Measurements from ENCODE around the gene ARHGAP24.

Gene ARHGAP24

DNA sequence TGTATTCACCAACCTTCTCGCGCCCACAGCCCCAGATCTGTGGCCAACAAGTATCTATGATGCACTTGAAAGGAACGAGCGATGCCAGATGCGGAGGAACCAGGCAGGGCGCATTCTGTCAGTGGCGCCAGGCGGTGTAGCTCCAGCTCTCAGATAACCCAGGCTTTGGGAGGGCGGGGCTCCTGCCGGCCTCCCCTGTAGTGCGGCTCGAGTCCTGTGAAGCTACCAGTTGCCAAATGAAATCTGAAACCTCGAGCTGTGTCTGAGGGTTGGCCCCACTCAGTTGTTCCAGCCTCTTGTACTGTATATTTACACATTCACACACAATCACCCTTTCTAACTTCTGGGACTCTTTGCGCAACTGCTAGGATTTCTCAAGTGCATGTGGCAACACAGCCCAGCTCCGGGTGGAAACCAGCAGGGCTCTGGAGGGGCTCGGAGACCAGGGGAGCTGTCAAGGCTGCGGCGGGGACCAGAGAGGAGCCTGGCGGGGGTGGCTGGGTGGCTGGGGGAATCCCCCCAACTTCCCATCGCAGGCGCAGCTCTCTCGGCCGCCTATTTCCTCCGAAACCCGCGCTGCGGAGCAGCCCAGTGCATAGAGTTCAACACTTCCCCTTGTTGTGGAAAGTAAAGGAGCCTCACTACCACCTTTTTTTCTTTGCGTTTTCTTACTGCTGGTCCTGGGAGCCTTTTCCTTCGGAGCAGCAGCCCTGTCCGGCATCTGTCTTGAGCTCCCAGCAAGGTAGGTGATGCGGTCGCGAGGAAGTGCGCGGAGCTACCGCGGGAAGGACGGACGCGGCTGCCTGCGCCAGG, at the start of gene ARHGAP24:
TSS of gene ARHGAP24 (plus strand) at position 333 of the 813 bp plus-strand sequence.
- peak; percentile 84 for DNase-seq (ENCODE audit: low spot score)

DNA sequence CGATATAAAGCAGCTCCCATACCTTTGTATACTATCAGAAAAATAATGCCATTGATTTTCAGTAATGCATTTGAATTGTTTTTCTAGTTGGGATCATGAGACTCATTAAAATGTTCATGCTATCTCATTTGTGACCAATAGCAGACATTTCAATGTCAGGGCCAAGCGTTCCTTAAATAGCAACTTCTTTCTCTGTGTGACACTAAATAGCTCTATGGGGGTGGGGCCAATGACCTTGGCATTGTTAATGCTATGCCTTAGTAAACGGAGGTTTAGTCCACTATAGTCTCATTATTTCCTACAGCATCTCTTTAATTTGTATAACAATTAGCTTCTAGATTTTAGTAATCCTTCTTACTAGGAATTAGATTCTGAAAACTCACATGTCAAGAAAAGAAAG, 48.6 kb upstream of the ARHGAP24 start:
- DNase-seq (ENCODE audit: low spot score) = no peak

DNA sequence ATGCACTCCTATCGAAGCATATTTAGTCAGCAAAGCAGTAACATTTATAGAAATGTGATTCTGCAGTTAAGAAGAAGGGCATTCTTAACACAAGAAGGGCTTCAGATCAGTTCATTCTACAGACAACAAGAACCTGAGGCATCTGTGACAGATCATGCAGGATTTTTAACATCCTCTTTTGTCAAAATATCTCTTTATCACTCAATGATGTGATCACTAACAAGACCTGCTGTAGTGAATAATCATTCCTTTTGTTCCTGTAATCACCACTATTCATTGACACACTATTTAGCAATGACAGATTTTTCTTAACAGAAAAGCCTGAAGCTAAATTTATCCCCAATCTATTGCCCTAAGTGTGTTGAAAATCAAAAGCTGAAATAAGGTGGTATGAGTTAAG, 47.8 kb upstream of the ARHGAP24 start:
- no peak for DNase-seq (ENCODE audit: low spot score)

DNA sequence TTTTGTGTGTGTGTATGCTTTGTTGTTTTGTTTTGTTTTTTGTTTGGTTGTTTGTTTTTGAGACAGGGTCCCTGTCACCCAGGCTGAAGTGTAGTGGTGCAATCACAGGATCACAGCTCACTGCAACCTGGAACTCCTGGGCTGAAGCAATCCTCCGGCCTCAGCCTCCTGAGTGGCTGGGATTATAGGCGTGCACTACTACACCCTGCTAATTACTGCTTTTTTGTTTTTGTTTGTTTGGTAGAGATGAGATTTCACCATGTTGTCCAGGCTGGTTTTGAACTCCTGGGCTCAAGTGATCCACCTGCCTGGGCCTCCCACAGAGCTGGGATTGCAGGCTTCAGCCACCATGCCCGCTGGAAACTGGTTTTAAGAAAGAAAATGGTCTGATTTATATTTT, 44.7 kb upstream of the ARHGAP24 start:
- no peak for DNase-seq (ENCODE audit: low spot score)

DNA sequence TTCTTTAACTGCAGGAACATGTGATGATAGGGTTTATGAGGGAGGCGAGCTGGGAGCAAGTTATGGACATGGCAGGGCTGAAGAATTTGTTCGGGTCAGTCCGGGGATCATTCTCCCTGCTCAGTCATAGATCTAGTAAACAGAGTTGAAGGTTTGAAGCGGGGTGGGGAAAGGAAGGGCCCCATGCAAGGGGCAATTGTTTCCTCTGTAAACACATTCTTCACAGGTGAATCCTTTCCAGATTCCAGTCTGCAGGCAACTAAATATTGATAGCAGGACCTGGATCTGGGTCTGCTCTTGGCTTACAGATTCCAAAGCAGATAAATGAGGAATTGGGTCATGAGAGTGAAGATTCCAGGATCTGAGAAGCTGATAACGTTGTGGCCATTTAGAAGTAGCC, 44.3 kb upstream of the ARHGAP24 start:
- DNase-seq (ENCODE audit: low spot score) = no peak

DNA sequence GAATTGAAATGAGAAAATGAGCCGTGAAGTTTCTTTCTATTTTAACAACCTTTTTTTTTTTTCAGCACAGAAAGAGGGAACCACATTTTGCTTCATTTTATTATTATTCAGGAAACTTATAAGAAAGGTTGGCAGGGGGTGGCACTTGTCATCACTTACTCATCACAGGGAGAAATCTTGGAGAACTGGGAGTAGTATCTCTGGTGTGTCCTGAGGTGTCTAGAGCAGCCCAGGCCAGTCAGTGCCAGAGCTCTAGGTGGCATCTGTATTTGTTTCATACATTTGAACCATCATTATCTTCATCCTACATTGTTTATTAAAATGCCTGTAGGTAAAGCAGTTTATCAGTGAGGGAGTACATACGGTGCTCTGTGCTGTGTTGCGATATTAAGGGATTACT, 43.8 kb upstream of the ARHGAP24 start:
- no peak for DNase-seq (ENCODE audit: low spot score)

GRCh38 chr4:85431881-85432485, 43.0 kb upstream of the ARHGAP24 start:
- no peak for DNase-seq (ENCODE audit: low spot score)

DNA sequence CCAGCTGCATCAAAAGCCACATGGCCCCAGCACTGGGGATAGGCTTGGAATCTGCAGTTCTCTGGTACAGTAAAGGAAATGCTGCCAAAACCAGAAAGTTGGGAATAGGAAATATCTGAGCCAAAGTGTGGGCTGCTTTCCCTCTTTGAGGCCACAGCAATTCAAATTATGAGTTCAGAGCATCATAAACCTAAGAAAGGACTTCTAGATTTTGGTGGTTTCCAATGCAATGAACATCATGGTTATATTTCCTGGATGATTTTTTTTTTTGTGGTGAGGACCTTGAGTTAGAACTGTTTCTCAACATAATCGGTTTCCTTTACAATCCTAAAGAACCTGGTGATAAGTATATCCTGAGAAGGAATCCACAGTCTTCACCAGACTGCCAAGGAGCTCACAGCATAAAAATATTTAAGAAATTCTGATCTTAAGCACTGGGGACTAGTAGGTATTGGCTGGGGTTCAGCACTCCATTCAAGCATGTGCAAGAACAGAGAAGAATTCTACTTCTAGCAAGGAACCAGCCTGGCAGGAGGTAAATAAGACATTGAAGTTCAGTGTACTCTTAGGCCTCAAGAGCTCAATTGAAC, 29.8 kb upstream of the ARHGAP24 start:
- no peak for DNase-seq (ENCODE audit: low spot score)

DNA sequence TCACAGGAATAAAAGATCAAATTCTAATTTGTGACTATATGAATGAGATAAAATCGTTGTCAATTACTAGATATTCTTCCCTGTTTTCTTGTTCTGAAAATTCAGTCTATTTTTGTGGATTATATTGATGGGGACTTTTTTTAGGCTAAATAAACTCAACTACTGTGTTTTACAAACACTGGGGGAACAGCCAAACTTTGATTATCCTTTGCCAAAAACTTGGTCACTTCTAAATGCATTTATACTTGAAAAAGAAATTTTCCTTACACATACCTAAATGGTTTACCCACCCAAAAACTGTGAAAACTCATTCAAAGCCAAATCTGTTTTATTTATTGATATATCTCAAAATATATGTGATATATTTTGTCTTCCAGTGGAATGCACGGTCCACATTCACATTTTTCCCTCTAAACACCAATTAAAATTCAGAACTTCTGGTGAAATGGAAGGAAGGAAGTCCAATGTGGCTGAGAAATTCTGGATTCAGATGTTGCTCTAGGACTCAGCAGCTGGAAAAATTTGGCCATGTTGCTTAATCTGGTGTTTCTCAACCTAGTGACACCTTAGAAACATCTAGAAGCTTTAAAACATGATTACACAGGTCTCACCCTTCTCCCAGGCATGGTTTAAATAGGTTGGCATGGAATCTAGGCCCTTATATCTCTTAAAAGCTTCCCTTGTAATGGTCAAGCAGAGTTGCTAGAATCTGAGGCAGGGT, 28.6 kb upstream of the ARHGAP24 start:
- DNase-seq (ENCODE audit: low spot score) = no peak

- no peak for DNase-seq (ENCODE audit: low spot score)
Observed at GRCh38 chr4:85448906-85449890, 25.8 kb upstream of the ARHGAP24 start.

DNA sequence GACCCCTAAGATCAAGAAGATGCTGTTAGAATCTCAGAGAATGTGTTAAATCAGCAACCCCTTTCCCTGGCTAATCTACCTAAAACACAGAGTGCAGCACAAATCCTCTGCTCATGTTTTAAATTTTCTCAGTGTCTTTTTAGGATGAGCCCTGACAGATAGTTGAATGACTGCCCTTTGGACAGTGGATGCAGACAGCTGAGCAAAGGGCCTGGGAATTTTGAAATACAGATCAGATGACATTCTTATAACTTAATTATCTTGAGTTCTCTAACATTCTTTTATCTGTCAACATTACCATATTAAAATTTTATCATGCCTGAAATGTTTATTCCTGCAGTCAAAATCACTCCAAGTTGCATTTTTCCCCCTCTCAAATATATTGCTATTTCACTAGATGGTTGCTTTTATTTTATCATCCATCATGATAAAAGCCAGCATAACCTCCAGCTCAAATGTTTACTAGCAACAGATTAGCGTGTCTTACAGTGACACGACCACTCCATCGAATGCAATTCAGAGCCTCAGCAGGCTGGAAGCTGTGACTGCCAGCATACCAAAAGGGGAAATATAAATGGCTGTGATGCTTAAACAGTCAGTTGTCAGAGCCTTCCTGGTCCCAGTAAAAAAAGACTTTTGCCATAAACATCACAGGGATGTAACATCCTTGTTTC, 22.8 kb upstream of the ARHGAP24 start:
- no peak for DNase-seq (ENCODE audit: low spot score)

DNA sequence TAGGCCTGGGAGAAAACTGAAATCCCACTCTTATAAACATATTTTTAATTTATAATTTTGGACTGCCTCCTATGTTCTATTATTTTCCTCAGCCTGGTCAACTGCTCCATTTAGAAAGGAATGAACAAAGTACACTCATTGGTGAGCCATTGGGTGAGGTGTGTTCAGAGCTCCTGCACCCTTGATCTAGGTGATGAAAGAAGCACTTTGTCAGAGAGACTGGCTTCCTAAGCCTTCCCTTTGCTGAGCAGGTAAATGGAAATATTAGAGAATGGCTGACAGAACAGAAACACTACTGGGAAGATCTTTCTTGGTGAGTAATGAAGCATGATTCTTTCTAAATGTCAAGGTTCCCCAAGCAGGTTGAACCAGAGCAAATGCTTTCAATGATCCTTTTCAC, 19.0 kb upstream of the ARHGAP24 start:
- DNase-seq (ENCODE audit: low spot score) = no peak

- no peak for DNase-seq (ENCODE audit: low spot score)
Observed at GRCh38 chr4:85457752-85458467, 17.0 kb upstream of the ARHGAP24 start.

DNA sequence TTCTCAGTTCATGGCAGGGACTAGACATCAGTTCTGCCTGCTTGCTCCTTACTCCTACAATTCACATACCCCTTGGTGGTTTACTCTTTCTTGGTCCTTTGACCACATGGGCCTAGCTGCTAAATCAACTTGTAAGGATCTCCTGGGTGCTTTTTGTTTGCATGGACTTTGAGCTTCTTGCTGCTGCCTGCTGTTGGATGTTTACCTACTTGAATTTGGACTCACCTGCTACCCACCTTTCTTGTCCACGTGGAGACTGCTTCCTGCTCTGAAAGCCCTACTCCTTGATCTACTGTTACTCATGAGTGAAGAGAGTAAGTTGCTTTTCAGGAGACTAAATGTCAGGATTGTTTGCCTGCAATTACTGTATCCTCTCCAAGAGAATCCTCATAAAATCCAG, 15.2 kb upstream of the ARHGAP24 start:
- no peak for DNase-seq (ENCODE audit: low spot score)

DNA sequence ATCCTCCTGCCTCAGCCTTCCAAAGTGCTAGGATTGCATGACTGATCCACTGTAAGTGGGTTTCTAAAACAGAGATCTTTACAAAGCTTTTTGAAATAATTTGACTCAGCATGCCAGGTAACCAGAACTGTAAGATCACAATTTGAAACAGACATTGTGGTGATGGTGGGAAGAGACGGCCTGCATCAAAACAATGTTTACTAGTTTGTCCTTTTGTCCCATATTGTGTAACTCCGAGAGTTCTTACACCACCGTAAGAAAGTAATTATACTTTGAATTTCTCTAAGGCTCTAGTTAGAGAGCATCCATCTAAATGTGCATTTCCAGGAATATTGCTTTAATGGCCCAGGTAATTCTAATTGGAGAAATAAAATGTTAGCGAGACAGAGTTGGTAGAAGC, 594 bp upstream of the ARHGAP24 start:
- no peak for DNase-seq (ENCODE audit: low spot score)

GRCh38 chr4:85475631-85476233, 782 bp downstream of the ARHGAP24 start:
- peak; percentile 22 for DNase-seq (ENCODE audit: low spot score)

DNA sequence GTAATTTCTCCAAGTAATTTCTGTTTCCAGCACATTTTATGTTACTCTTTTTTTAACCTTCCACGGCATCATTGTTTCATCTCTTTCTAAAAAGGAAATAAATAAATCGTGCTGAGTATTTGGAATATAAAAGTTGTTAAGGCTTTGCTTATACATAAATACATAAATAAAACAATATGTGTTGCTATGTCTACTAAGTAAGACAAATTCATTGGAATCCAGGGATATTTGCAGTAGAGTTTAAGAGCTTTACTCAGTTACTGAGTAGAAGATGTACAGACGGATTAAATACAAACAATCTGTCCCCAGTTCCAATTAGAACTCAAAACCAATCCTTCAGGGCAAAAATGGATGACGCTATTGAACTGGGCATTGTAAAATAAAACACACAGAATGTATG, 1.4 kb downstream of the ARHGAP24 start:
- DNase-seq (ENCODE audit: low spot score) = no peak

DNA sequence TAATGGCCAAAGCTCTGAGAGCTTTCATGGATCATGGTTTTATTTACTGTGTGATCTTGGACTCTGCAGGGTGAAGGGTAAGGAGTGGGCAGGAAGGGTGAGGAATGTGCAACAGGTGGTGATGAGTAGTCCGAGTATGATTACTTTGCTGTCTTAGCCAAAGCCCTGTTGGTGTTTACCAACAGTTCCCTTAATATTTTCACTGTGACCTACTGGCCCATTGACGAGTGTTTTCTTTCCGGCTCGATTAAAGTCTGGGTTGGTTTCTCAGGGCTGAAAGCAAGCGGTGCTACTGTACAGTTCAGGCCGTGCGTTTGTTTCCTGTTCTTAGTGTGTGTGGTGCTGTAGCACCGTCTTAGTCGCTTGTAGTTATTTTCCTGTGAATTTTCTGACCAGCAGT, 2.6 kb downstream of the ARHGAP24 start:
- no peak for DNase-seq (ENCODE audit: low spot score)

DNA sequence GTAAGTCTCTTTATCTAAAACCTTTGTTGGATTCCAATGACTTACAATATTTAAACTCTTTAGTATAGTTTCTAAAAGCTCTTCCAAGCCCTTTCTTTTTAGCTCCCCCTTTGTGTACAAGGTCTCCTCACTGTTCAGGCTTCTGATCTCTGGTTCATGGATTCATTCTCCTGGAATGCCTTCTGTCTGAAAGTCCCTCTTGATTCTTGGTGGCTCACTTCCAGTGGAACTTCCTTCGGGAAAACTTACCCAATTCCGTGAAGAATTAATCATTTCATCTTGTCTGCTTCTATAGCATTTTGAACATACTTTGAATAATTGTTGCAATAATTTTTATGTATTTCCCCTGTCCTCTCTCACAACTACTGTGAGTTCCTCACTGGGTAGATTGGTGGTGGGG, 3.6 kb downstream of the ARHGAP24 start:
- DNase-seq (ENCODE audit: low spot score) = no peak
